ENCODE measurements around the gene CTBP2.

Gene CTBP2

GRCh38 chr10:124941823-124942222 is 218.5 kb downstream of the CTBP2 start, which contains the start of gene ZRANB1:
ZRANB1 (plus strand) TSS chr10:124942123; CDS start chr10:124942494, 371 bp downstream.
- no peak for DNase-seq (ENCODE audit: low read depth in 3 of 3)

GRCh38 chr10:124939290-124939689 is 221.1 kb downstream of the CTBP2 start:
- no peak for DNase-seq (ENCODE audit: low read depth in 3 of 3)

GRCh38 chr10:124936813-124937212 is 223.6 kb downstream of the CTBP2 start:
- no peak for DNase-seq (ENCODE audit: low read depth in 3 of 3)

- no peak for DNase-seq (ENCODE audit: low read depth in 3 of 3)
Observed at GRCh38 chr10:124935946-124936345, 224.4 kb downstream of the CTBP2 start.
